Neural progenitor cell (in vitro differentiated cells): ENCODE data around the gene SHLD2. TPM values are rescaled to one million over a fixed set of nuclear protein-coding genes. Genes with fewer than 3 reads are reported as not detected.
"Not testable (repeated sequence)": the region's sequence is repeated elsewhere in the genome, so short reads cannot be mapped to it uniquely, and the experiment has no call there.

Experiments used
- DNase-seq: peaks from one replicate; pipeline ENCODE4 v3.0.0-alpha.2; 2016; ENCODE audit warnings: low spot score
- H2AFZ ChIP-seq: fragments of 200-600 bp; sonication (generic); replicated peaks from 2 replicates; pipeline ENCODE4 v1.6.1; 2016; ENCODE audit warnings: antibody characterized with exemption
- H3F3A ChIP-seq: fragments of 200-600 bp; sonication (generic); 2 replicates; pipeline ENCODE4 v1.6.1; 2016; ENCODE audit warnings: antibody characterized with exemption, low read depth
- H3K27ac ChIP-seq: fragments of 200-600 bp; sonication (generic); 2 replicates; pipeline ENCODE4 v1.5.1; 2016; ENCODE audit warnings: mild to moderate bottlenecking
- H3K27me3 ChIP-seq: fragments of 200-600 bp; sonication (generic); 2 replicates; pipeline ENCODE4 v1.6.1; 2016; ENCODE audit warnings: mild to moderate bottlenecking, moderate library complexity
- H3K36me3 ChIP-seq: fragments of 200-600 bp; sonication (generic); 2 replicates; pipeline ENCODE4 v1.5.1; 2016
- H3K4me1 ChIP-seq: fragments of 200-600 bp; sonication (generic); 2 replicates; pipeline ENCODE4 v1.6.1; 2016; ENCODE audit warnings: mixed run types
- H3K4me2 ChIP-seq: fragments of 200-600 bp; sonication (generic); 2 replicates; pipeline ENCODE4 v1.6.1; 2016
- H3K4me3 ChIP-seq: fragments of 200-600 bp; sonication (generic); 2 replicates; pipeline ENCODE4 v1.5.1; 2016
- H3K79me2 ChIP-seq: fragments of 200-600 bp; sonication (generic); 2 replicates; pipeline ENCODE4 v1.6.1; 2016; ENCODE audit warnings: low read depth
- H3K9ac ChIP-seq: fragments of 200-600 bp; sonication (generic); 2 replicates; pipeline ENCODE4 v1.6.1; 2016
- H3K9me3 ChIP-seq: fragments of 200-600 bp; sonication (generic); 2 replicates; pipeline ENCODE4 v1.5.1; 2016; ENCODE audit warnings: low read depth
- H4K20me1 ChIP-seq: fragments of 200-600 bp; sonication (generic); 2 replicates; pipeline ENCODE4 v1.6.1; 2016; ENCODE audit warnings: low read depth
- H3K27ac Mint-ChIP-seq: 3 replicates; pipeline ENCODE4 v1.8.0; 2021; ENCODE audit warnings: mixed read lengths
- H3K27me3 Mint-ChIP-seq: 2 replicates; pipeline ENCODE4 v1.8.0; 2022; ENCODE audit warnings: low read depth, mild to moderate bottlenecking, inconsistent platforms, moderate library complexity, mixed read lengths; ENCODE audit not compliant: insufficient read depth
- H3K36me3 Mint-ChIP-seq: 3 replicates; pipeline ENCODE4 v1.8.0; 2021; ENCODE audit warnings: mixed read lengths
- H3K4me1 Mint-ChIP-seq: 3 replicates; pipeline ENCODE4 v1.8.0; 2021; ENCODE audit warnings: mixed read lengths
- H3K4me3 Mint-ChIP-seq: 3 replicates; pipeline ENCODE4 v1.8.0; 2021; ENCODE audit warnings: mild to moderate bottlenecking, moderate library complexity, mixed read lengths
- H3K9me3 Mint-ChIP-seq: 3 replicates; pipeline ENCODE4 v1.8.0; 2020; ENCODE audit warnings: mixed read lengths
- total RNA-seq: library from RNA; depleted of rRNA; stranded (reverse); fragments of >200 nt; gene quantifications from 2 replicates; pipeline ENCODE4 v1.2.3, GENCODE V29; 2015; ENCODE audit warnings: low replicate concordance

The SHLD2 gene
- total RNA-seq, 1 donor from 2014 or later, result 40.8 TPM

DNA sequence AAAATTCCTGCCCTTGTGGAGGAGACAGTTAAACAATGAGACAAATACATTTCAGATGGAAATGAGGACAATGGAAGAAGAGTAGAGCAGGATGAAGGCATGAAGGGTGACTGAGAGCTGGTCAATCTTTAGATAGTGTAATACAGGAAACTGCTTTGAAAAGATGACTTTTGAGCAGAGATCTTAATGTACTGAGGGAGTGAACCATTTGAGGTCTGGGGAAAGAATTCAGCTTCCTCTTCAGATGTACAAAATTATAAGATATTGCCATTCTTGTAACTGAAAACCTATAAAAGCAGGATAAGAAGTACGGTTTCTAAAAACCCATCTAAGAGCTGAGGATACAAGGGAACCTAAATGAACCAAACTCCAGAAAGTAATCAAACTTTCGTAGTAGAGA is 38.9 kb downstream of the SHLD2 start:
- not testable (repeated sequence) for H2AFZ ChIP-seq, H3K36me3 ChIP-seq, H3K27me3 Mint-ChIP-seq, DNase-seq, H3K27ac ChIP-seq, H3K4me3 ChIP-seq, H3K79me2 ChIP-seq, H3F3A ChIP-seq, H3K9me3 ChIP-seq, H4K20me1 ChIP-seq, H3K27me3 ChIP-seq, H3K4me1 ChIP-seq, H3K4me3 Mint-ChIP-seq, H3K4me1 Mint-ChIP-seq, H3K27ac Mint-ChIP-seq, H3K9ac ChIP-seq, H3K4me2 ChIP-seq
- H3K36me3 Mint-ChIP-seq, result peaks cover 19% of the 10 kb centered on the region
- H3K9me3 Mint-ChIP-seq, result peaks cover 14% of the 10 kb centered on the region

DNA sequence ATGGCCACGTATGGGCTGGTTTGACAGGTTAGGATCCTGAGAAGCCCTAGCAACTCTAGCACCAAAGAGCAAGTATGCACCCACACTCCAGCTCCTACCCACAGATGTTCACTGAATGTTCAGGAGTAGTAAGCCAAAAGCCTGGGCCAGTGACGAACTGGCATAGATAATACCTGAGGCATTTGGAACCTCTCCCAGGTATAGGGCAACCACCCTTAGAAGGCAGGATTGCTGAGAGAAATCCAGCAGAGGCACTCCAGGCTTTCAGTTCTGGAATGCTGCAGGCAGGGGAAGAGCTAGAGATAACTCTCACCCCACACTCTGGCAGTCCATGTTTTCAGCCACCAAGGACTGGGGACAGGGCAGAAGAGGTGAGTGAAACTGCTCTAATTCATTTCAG is 39.4 kb downstream of the SHLD2 start:
- H4K20me1 ChIP-seq, H3K9me3 ChIP-seq, H3F3A ChIP-seq, H3K79me2 ChIP-seq, H3K4me2 ChIP-seq, H2AFZ ChIP-seq, H3K9ac ChIP-seq, H3K4me3 ChIP-seq, DNase-seq, H3K27ac ChIP-seq, H3K4me1 ChIP-seq, H3K27ac Mint-ChIP-seq, H3K36me3 ChIP-seq, H3K4me1 Mint-ChIP-seq, H3K27me3 ChIP-seq, H3K4me3 Mint-ChIP-seq, H3K27me3 Mint-ChIP-seq: not testable (repeated sequence)
- H3K36me3 Mint-ChIP-seq, result peaks cover 17% of the 10 kb centered on the region
- peaks cover 14% of the 10 kb centered on the region for H3K9me3 Mint-ChIP-seq

DNA sequence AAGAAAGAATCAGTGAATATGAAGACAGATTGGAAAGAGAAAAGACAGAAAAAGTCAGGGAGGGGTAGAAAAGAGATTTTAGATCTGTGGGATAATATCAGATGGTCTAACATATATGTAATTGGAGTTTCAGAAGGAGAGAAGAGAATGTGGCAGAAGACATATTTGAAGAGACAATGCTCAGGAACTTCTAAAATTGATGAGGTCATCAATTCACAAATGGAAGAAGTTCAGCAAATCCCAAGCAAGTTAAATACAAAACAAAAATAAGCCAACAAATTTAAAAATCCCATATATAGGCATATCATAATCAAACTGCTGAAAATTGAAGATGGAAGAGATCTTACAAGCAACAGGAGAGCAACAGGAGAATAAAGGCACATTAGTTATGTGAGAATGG is 42.5 kb downstream of the SHLD2 start:
- not testable (repeated sequence) for H4K20me1 ChIP-seq, H3K27ac ChIP-seq, H3F3A ChIP-seq, H3K4me3 ChIP-seq, H3K27me3 Mint-ChIP-seq, H3K36me3 ChIP-seq, DNase-seq, H3K27me3 ChIP-seq, H3K9me3 ChIP-seq, H3K4me3 Mint-ChIP-seq, H3K79me2 ChIP-seq, H3K9ac ChIP-seq, H3K4me2 ChIP-seq, H3K4me1 ChIP-seq, H3K27ac Mint-ChIP-seq, H3K4me1 Mint-ChIP-seq, H2AFZ ChIP-seq
- peaks cover 16% of the 10 kb centered on the region for H3K9me3 Mint-ChIP-seq
- peaks cover 16% of the 10 kb centered on the region for H3K36me3 Mint-ChIP-seq

DNA sequence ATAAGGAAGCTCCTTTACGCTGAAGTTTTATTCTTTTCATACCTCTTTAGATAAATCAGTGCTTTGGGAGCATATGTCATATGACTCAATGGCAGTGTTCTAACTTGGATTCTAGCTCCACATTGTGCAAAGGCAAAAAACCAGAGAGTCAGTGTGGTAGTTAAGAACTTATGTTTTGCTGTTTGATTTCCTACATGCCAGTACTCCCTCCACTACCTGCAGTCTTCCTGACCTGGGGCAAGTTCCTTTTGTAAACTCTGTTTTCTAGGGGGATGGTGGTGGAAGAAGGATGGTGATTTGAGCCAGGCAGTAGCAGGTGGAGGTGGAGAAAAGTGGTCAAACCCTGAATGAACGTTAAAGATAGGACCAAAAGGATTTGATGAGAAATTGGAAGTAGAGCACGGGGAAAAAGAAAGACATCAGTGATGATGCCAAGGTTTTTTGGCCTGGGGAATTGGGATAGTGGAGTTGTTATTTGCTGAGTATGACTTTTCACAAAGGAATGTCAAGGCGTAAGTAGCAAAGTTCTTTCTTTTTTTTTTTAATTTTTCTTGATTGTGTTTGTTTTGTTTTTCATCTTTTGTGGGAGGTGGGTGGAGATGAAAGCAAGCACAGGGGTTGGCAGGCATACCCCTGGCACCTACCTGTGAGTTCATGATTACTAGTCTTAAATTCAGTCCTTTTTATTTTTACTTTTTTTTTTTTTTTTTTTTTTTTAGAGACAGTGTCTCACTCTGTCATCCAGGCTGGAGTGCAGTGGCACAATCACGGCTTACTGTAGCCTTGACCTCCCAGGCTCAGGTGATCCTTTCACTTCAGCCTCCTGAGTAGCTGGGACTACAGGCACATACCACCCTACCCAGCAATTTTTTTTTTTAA is 47.5 kb downstream of the SHLD2 start:
- H3K9me3 ChIP-seq, H3K9me3 Mint-ChIP-seq, H3K27me3 ChIP-seq, H3K4me2 ChIP-seq, H3K9ac ChIP-seq, H3K4me1 ChIP-seq, H3K36me3 Mint-ChIP-seq, H2AFZ ChIP-seq, DNase-seq, H3K27me3 Mint-ChIP-seq, H3K4me1 Mint-ChIP-seq, H3K4me3 ChIP-seq, H3K4me3 Mint-ChIP-seq, H3K27ac Mint-ChIP-seq, H4K20me1 ChIP-seq, H3F3A ChIP-seq, H3K79me2 ChIP-seq, H3K27ac ChIP-seq, H3K36me3 ChIP-seq: not testable (repeated sequence)

DNA sequence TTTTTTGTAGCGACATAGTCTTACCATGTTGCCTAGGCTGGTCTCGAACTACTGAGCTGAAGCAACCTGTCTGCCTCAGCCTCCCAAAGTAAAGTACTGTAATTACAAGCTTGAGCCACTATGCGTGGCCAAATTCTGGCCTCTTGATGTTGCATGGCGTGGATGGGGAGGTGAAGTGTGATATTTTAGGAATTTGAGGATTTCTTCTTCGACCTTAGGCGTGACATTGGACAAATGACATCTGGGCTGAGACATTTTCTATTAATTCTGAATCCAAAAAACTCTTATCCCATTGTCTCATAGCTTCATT is 48.1 kb downstream of the SHLD2 start:
- not testable (repeated sequence) for H3K4me1 Mint-ChIP-seq, H3K4me3 ChIP-seq, H3K36me3 ChIP-seq, DNase-seq, H3F3A ChIP-seq, H3K9me3 ChIP-seq, H3K36me3 Mint-ChIP-seq, H3K9ac ChIP-seq, H4K20me1 ChIP-seq, H3K4me1 ChIP-seq, H3K9me3 Mint-ChIP-seq, H2AFZ ChIP-seq, H3K4me3 Mint-ChIP-seq, H3K27me3 ChIP-seq, H3K27ac Mint-ChIP-seq, H3K79me2 ChIP-seq, H3K27me3 Mint-ChIP-seq, H3K4me2 ChIP-seq, H3K27ac ChIP-seq

DNA sequence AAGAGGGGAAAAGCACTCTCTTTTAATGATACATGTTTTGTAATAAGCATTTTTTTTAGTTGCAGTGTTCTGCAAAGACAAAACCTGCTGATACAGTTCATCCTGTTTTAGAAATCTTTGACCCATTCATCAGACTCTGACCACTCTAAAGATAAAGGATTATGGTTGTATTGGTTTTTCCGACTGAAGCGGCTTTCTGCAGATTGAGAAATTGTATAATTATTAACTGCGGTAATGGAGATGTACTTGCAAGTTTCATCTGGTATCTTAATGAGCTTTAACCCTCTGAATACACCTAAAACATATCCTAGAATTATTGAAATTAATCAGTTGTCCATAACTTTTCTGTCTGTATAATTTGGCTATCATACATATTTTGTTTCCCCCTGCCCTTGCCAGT is 50.6 kb downstream of the SHLD2 start:
- not testable (repeated sequence) for H2AFZ ChIP-seq, H3K4me3 ChIP-seq, H3K36me3 ChIP-seq

More for the DNA sequence above, 50.6 kb downstream of the SHLD2 start:
- not testable (repeated sequence) for H3K79me2 ChIP-seq, H3K27ac ChIP-seq, H3K27me3 ChIP-seq, H3K27ac Mint-ChIP-seq, H3K36me3 Mint-ChIP-seq, H3K27me3 Mint-ChIP-seq, H3K4me1 Mint-ChIP-seq, H3K4me2 ChIP-seq, H3K4me3 Mint-ChIP-seq, H3K9me3 ChIP-seq, DNase-seq, H3K9me3 Mint-ChIP-seq, H3K9ac ChIP-seq, H3K4me1 ChIP-seq, H4K20me1 ChIP-seq, H3F3A ChIP-seq
